GM12872 (cell line): Measurements from ENCODE around the gene SMIM36.

Source experiments
- TF ChIP-seq, protein P1 (sequence below): IDR thresholded peaks from 3 replicates; pipeline ENCODE4 v1.5.1; 2011; ENCODE audit warnings: low read depth, mild to moderate bottlenecking, low read length, moderate library complexity; ENCODE audit not compliant: insufficient read depth

SMIM36 gene

DNA sequence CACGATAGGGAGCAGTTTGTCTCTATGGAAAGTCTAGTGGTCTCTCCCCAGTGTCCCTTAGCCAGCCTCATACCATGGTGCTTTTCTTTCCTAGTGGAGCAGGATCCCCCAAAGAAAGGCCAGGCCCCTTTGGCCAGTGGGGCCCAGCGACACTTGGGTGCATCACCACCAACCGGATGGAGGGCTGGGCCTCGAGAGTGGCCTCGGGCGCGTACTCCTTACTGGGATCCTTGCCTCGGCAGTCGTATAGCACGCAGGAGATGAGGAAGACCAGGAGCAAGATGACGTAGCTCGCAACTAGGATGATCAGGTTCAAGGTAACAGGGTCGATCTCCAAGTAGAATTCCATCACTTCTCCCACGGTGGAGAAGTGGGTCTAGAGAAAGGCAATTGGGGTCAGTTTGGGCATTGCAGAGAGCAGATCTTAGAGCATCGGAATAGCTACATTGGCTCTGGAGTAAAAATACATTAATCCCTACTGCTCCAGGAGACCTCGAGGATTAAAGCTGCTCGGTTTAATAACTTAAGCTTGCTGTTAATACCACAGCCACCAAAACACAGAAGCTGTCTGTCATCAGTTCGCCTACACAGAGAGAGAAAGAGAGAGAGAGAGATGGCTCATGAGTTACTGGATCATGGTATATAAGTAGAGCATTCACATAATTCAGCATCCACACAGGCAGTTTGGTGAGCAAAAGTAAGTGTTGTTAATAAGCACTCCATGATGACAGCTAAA lies at the start of gene SMIM36:
Gene SMIM36 (minus strand): TSS at position 467 of the 736 bp plus-strand sequence.
- TF ChIP-seq, protein P1, sequence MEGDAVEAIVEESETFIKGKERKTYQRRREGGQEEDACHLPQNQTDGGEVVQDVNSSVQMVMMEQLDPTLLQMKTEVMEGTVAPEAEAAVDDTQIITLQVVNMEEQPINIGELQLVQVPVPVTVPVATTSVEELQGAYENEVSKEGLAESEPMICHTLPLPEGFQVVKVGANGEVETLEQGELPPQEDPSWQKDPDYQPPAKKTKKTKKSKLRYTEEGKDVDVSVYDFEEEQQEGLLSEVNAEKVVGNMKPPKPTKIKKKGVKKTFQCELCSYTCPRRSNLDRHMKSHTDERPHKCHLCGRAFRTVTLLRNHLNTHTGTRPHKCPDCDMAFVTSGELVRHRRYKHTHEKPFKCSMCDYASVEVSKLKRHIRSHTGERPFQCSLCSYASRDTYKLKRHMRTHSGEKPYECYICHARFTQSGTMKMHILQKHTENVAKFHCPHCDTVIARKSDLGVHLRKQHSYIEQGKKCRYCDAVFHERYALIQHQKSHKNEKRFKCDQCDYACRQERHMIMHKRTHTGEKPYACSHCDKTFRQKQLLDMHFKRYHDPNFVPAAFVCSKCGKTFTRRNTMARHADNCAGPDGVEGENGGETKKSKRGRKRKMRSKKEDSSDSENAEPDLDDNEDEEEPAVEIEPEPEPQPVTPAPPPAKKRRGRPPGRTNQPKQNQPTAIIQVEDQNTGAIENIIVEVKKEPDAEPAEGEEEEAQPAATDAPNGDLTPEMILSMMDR, result no peak

DNA sequence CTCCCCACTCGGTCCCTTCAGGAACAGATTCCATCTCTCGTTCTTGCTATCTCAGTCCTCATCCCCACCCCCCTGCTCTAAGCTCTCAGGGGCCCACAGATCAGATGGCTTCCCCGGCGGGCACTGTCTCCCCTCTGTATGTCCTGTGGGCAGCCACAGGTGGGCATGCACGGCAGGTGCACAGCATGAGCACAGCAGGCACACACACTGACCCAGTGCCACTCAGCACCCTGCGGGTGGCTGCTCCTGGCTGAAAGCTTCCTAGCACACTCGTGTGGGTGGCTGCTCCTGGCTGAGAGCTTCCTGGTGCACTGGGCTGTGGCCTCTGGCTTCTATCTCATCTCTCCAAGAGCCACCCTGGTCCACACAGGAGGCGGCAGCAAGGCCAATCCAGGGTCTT lies 44.5 kb upstream of the SMIM36 start:
- TF ChIP-seq, protein P1, result no peak

DNA sequence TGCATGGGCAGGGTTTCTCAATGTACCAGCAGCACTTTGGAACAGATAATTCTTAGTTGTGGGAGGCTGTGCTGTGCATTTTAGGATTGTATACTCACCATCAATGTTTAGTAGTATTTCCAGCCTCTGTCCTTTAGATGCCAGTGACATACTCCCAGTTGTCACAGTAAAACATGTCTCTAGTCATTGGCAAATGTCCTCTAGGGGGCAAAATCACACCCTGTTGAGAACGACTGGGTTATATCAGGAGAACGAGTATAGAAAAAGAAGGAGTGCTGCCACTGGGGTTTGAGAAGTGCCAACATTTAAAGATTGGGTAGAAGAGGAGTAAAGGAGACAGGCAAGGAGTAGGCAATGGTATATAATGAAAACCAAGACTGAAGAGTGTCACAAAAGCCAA lies 37.9 kb upstream of the SMIM36 start:
- TF ChIP-seq, protein P1, result peak; percentile 57; the same call in 2 of the 3 replicates

DNA sequence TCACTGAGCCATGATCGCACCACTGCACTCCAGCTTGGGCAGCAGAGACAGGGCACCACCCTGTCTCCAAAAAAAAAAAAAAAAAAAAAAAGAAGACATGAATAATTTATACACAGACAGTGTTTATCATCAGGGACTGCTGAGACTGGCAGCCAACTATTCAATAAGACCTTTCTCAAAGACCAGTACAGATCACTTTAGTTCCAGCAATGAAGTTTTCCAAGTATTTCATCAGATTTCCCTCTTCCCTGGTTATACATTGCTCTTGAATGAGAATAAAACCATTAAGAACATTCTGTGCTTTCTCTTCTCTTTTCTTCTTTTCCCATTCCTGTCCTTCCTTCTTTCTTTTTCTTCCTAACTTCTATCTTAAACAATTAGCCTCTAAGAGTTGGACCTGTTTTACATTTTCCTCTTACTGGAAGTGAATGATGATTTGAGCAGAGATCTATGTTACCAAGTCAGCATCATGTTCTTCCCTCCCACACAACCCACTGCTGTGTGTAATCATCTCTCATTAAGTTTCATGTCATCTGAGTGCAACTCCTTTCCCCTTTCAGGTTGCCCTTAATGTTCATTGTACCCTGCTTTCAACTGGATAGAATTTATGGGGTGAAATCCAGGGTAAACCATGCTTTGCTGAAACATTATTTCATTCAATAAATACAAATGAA lies 35.9 kb upstream of the SMIM36 start:
- TF ChIP-seq, protein P1, result no peak

DNA sequence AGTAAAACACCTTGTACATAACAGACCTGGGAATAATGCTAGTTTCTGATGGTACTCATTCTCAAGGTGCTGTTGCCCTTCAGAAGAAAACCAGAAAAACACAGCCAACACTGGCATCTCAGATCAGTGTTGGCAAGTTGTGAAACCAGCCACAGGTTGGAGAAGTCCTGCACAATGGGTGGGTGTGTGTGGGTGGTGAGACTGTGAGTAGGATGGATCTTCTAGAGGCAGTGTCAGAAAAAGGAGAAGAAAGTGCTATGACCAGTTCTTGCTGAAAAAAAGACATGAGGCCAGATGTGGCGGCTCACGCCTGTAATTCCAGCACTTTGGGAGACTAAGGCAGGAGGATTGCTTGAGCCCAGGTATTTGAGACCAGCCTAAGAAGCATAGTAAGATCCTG lies 35.2 kb upstream of the SMIM36 start:
- TF ChIP-seq, protein P1, result no peak

DNA sequence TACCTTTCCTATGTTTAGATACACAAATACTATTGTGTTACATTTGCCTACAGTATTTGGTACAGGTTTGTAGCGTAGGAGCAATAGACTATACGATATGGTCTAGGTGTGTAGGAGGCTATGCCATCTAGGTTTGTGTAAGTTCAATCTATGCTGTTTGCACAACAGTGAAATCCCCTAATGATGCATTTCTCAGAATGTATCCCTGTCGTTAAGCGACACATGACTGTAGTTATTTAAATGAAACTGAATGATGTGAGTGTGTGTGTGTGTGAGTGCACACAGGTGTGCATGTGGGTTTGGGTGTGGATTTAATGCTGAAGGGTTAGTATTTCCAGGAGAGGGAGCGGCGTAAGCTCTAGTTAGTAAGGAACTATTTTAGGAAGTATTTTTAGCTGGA lies 34.6 kb upstream of the SMIM36 start:
- TF ChIP-seq, protein P1, result no peak

DNA sequence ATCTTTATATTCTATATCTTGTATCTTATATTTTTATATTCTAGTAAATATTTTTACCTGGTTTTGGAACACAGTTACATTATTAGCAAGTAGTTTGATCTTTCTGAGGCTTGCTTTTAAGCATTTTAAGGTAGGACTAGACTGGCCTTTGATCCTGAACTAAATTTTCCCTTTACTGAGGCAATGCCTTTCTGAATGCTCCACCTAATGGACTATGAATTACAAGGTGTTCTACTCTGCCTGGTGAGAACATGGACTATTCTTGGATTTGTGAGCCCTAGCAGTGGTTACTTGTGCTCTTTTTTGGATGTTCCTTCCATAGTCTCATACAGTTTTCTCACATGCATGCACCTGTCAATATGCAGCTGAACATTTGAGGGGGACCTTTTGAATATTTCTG lies 32.5 kb upstream of the SMIM36 start:
- TF ChIP-seq, protein P1, result no peak
